NCI-H146 treated with DMSO at 0.1 percent for 48 hours (cell line): ENCODE results near the gene TNIK.

Experiments
- DNase-seq: peaks from one replicate; lab custom pipeline; 2025; ENCODE audit not compliant: unreplicated experiment; lab: John Stamatoyannopoulos, UW

The TNIK gene

GRCh38 chr3:171200750-171201088 lies 259.5 kb downstream of the TNIK start:
- DNase-seq: no peak

GRCh38 chr3:171200052-171200749 lies 260.0 kb downstream of the TNIK start:
- no peak for DNase-seq

GRCh38 chr3:171199473-171199829 lies 260.8 kb downstream of the TNIK start:
- no peak for DNase-seq

- DNase-seq: no peak
Measured at GRCh38 chr3:171198781-171199472, 261.3 kb downstream of the TNIK start.

- no peak for DNase-seq
Measured at GRCh38 chr3:171195686-171196085, 264.5 kb downstream of the TNIK start.

GRCh38 chr3:171194965-171195364 lies 265.2 kb downstream of the TNIK start:
- DNase-seq: no peak

- DNase-seq: no peak
Measured at GRCh38 chr3:171193693-171194092, 266.5 kb downstream of the TNIK start.

- DNase-seq: no peak
Measured at GRCh38 chr3:171192176-171192854, 267.9 kb downstream of the TNIK start.

- no peak for DNase-seq
Measured at GRCh38 chr3:171190668-171191067, 269.5 kb downstream of the TNIK start.

- no peak for DNase-seq
Measured at GRCh38 chr3:171189394-171190080, 270.7 kb downstream of the TNIK start.

- no peak for DNase-seq
Measured at GRCh38 chr3:171187706-171188290, 272.4 kb downstream of the TNIK start.

GRCh38 chr3:171186817-171187500 lies 273.2 kb downstream of the TNIK start:
- DNase-seq: no peak

- DNase-seq: no peak
Measured at GRCh38 chr3:171186383-171186782, 273.8 kb downstream of the TNIK start.

GRCh38 chr3:171185959-171186358 lies 274.2 kb downstream of the TNIK start:
- DNase-seq: no peak

GRCh38 chr3:171184372-171184771 lies 275.8 kb downstream of the TNIK start:
- no peak for DNase-seq

- peak; percentile 7 for DNase-seq
Measured at GRCh38 chr3:171183042-171183441, 277.2 kb downstream of the TNIK start.

GRCh38 chr3:171181907-171182690 lies 278.1 kb downstream of the TNIK start:
- DNase-seq: no peak

- DNase-seq: no peak
Measured at GRCh38 chr3:171178714-171179113, 281.5 kb downstream of the TNIK start.

GRCh38 chr3:171177553-171177952 lies 282.7 kb downstream of the TNIK start:
- no peak for DNase-seq

GRCh38 chr3:171177056-171177455 lies 283.1 kb downstream of the TNIK start:
- DNase-seq: no peak
